HepG2 (cell line): ENCODE results near the gene WDR54. TPM values are rescaled to one million over a fixed set of nuclear protein-coding genes. Genes with fewer than 3 reads are reported as not detected.

Source experiments
- ATF3 ChIP-seq: sonication (generic); formaldehyde crosslinking; IDR thresholded peaks from 2 replicates; pipeline ENCODE4 v1.4.0; 2020; ENCODE audit warnings: missing genetic modification reagents
- FOXJ3 ChIP-seq: sonication (generic); formaldehyde crosslinking; IDR thresholded peaks from 2 replicates; pipeline ENCODE4 v1.4.0; 2020; ENCODE audit warnings: missing genetic modification reagents, mild to moderate bottlenecking, borderline replicate concordance
- FOXK1 ChIP-seq: sonication (generic); formaldehyde crosslinking; IDR thresholded peaks from 2 replicates; pipeline ENCODE4 v1.4.0; 2020; ENCODE audit warnings: low read depth, missing genetic modification reagents, borderline replicate concordance
- HHEX ChIP-seq: IDR thresholded peaks from 2 replicates; pipeline ENCODE4 v1.6.1; 2016; ENCODE audit warnings: control low read depth
- IRX3 ChIP-seq: sonication (generic); formaldehyde crosslinking; IDR thresholded peaks from 2 replicates; pipeline ENCODE4 v1.8.1; 2023; ENCODE audit warnings: mild to moderate bottlenecking, low read depth, missing genetic modification reagents, borderline replicate concordance
- KDM3A ChIP-seq: IDR thresholded peaks from 2 replicates; pipeline ENCODE4 v1.6.1; 2018; ENCODE audit warnings: low read depth, missing compliant biosample characterization
- RFXAP ChIP-seq: sonication (generic); formaldehyde crosslinking; IDR thresholded peaks from 2 replicates; pipeline ENCODE4 v1.4.0; 2020; ENCODE audit warnings: missing genetic modification reagents, borderline replicate concordance
- THAP9 ChIP-seq: sonication (generic); formaldehyde crosslinking; IDR thresholded peaks from 2 replicates; pipeline ENCODE4; 2020; ENCODE audit warnings: missing genetic modification reagents, mild to moderate bottlenecking, borderline replicate concordance
- U2AF1 ChIP-seq: fragments of 200-400 bp; formaldehyde crosslinking; optimal IDR thresholded peaks from 2 replicates; pipeline ENCODE3; 2017; ENCODE audit warnings: mild to moderate bottlenecking, low read depth, low read length
- USF2 ChIP-seq, 2 experiments: sonication (generic) in 1 of 2; formaldehyde crosslinking in 1 of 2; IDR thresholded peaks; 2 replicates each; pipeline versions ENCODE4 v1.5.1 to v1.6.1; 2011 to 2020; ENCODE audit warnings: borderline replicate concordance in 1 of 2, low read depth in 1 of 2, low read length in 1 of 2, mild to moderate bottlenecking in 1 of 2, missing genetic modification reagents in 1 of 2, moderate library complexity in 1 of 2
- YEATS2 ChIP-seq: sonication (generic); formaldehyde crosslinking; IDR thresholded peaks from 2 replicates; pipeline ENCODE4 v1.4.0; 2020; ENCODE audit warnings: missing genetic modification reagents, borderline replicate concordance
- ZBTB42 ChIP-seq: sonication (generic); formaldehyde crosslinking; IDR thresholded peaks from 2 replicates; pipeline ENCODE4 v1.5.0; 2020; ENCODE audit warnings: mild to moderate bottlenecking, missing genetic modification reagents
- ZFP37 ChIP-seq: sonication (generic); formaldehyde crosslinking; IDR thresholded peaks from 2 replicates; pipeline ENCODE4 v1.4.0; 2020; ENCODE audit warnings: missing genetic modification reagents, borderline replicate concordance
- ZHX1 ChIP-seq: sonication (generic); formaldehyde crosslinking; IDR thresholded peaks from 2 replicates; pipeline ENCODE4 v1.8.1; 2022; ENCODE audit warnings: low read depth, mild to moderate bottlenecking, missing genetic modification reagents
- ZNF17 ChIP-seq: sonication (generic); formaldehyde crosslinking; IDR thresholded peaks from 2 replicates; pipeline ENCODE4 v1.5.0; 2020; ENCODE audit warnings: mild to moderate bottlenecking, missing genetic modification reagents
- ZNF207 ChIP-seq: fragments of 450-650 bp; IDR thresholded peaks from 2 replicates; pipeline ENCODE4 v1.6.1; 2016; ENCODE audit warnings: antibody characterized with exemption, borderline replicate concordance
- ZNF30 ChIP-seq: sonication (generic); formaldehyde crosslinking; IDR thresholded peaks from 2 replicates; pipeline ENCODE4 v1.5.0; 2020; ENCODE audit warnings: mild to moderate bottlenecking, missing genetic modification reagents
- ZNF564 ChIP-seq: sonication (generic); formaldehyde crosslinking; IDR thresholded peaks from 2 replicates; pipeline ENCODE4 v1.8.1; 2023; ENCODE audit warnings: mild to moderate bottlenecking, missing genetic modification reagents
- ZNF607 ChIP-seq: sonication (generic); formaldehyde crosslinking; IDR thresholded peaks from 2 replicates; pipeline ENCODE4 v1.5.1; 2020; ENCODE audit warnings: missing genetic modification reagents, mild to moderate bottlenecking, borderline replicate concordance
- ZNF713 ChIP-seq: sonication (generic); formaldehyde crosslinking; IDR thresholded peaks from 2 replicates; pipeline ENCODE4 v1.4.0; 2020; ENCODE audit warnings: mild to moderate bottlenecking, missing genetic modification reagents
- ZNF737 ChIP-seq: sonication (generic); formaldehyde crosslinking; IDR thresholded peaks from 2 replicates; pipeline ENCODE4 v1.5.0; 2020; ENCODE audit warnings: missing genetic modification reagents, mild to moderate bottlenecking, borderline replicate concordance
- ZSCAN20 ChIP-seq: sonication (generic); formaldehyde crosslinking; IDR thresholded peaks from 2 replicates; pipeline ENCODE4 v1.4.0; 2020; ENCODE audit warnings: missing genetic modification reagents, mild to moderate bottlenecking, borderline replicate concordance
- polyA plus RNA-seq, 8 experiments: library from polyadenylated mRNA; depleted of rRNA in 3 of 8; stranded (reverse) in 7 of 8; unstranded in 1 of 8; fragments of >200 nt; fragmentation: Illumina TruSeq in 4 of 8; extraction: Trizol in 4 of 8; gene quantifications; 2 replicates each; pipeline versions ENCODE4 v1.2.1 to v1.2.3, GENCODE V29; 2011 to 2016; ENCODE audit warnings: low read depth in 4 of 8, missing spikeins in 1 of 8, mixed read lengths in 1 of 8; ENCODE audit not compliant: insufficient read depth in 1 of 8
- total RNA-seq, 5 experiments: library from RNA; depleted of rRNA; stranded (reverse); fragments of >200 nt; fragmentation: Illumina TruSeq; extraction: Trizol; gene quantifications; 2 replicates each; pipeline ENCODE4 v1.2.3, GENCODE V29; 2016; ENCODE audit warnings: low read depth in 1 of 5

WDR54 gene
- total and polyA plus RNA-seq, 2 of the 13 experiments (the other 11 are each of a cell fraction or from before 2014, with no cell fraction given), result 2.0 to 17.3 TPM

DNA sequence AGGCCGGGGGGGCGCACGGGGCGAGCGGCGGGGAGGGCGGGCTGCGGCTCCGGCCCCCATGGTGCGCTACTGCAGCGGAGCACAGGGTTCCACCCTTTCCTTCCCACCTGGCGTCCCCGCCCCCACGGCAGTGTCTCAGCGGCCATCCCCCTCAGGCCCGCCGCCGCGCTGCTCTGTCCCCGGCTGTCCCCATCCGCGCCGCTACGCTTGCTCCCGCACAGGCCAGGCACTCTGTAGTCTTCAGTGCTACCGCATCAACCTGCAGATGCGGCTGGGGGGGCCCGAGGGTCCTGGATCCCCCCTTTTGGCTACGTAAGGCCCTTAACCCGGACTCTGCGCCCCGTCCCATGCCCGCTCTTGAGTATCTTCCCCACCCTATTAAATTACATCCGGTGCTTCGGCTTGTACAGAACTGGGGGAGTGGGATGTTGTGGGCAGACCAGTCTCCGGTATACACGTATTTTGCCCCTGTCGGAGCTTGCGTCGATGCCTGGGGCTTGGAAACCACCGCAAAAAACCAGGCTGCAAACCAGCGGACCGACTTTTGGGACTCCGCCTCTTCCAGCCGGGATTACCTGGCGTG is 36.1 kb downstream of the WDR54 start (continued):
- TF ChIP-seq ATF3 (CRISPR knock-in tag), result no peak
- TF ChIP-seq ZNF737 (CRISPR knock-in tag), result no peak
- TF ChIP-seq ZNF607 (CRISPR knock-in tag), result no peak
- no peak for TF ChIP-seq RFXAP (CRISPR knock-in tag)
- peak; percentile 47; the same call in 1 of the 2 replicates for TF ChIP-seq YEATS2 (CRISPR knock-in tag)
- TF ChIP-seq U2AF1, result no peak
- TF ChIP-seq USF2 (IDR thresholded peaks at IDR 0.05; ENCODE audit: low read depth, low read length), result no peak
- TF ChIP-seq USF2 (CRISPR knock-in tag; IDR thresholded peaks at IDR 0.05; ENCODE audit: borderline replicate concordance), result no peak
- TF ChIP-seq FOXJ3 (CRISPR knock-in tag), result no peak; the same call in 1 of the 2 replicates
- no peak; the same call in 1 of the 2 replicates for TF ChIP-seq ZFP37 (CRISPR knock-in tag)
- TF ChIP-seq ZHX1 (CRISPR knock-in tag), result no peak
- no peak for TF ChIP-seq HHEX (CRISPR knock-in tag)
- TF ChIP-seq ZNF207, result no peak
- no peak for TF ChIP-seq KDM3A (CRISPR knock-in tag)
- peak; percentile 92; the same call in 1 of the 2 replicates for TF ChIP-seq ZBTB42
- TF ChIP-seq ZNF17 (CRISPR knock-in tag), result no peak
- no peak for TF ChIP-seq THAP9 (CRISPR knock-in tag)
- TF ChIP-seq ZSCAN20 (CRISPR knock-in tag), result peak; percentile 75; the same call in 1 of the 2 replicates
- peak; percentile 91; the same call in 1 of the 2 replicates for TF ChIP-seq IRX3 (CRISPR knock-in tag)
- TF ChIP-seq FOXK1 (CRISPR knock-in tag), result no peak; the same call in 1 of the 2 replicates
- TF ChIP-seq ZNF564, result no peak; the same call in 1 of the 2 replicates
- TF ChIP-seq ZNF30 (CRISPR knock-in tag), result no peak
- no peak for TF ChIP-seq ZNF713 (CRISPR knock-in tag)
